PC-3 (cell line): ENCODE results near the gene TGFBR3. TPM values are rescaled to one million over a fixed set of nuclear protein-coding genes. Genes with fewer than 3 reads are reported as not detected.
"Not testable (repeated sequence)": the region's sequence is repeated elsewhere in the genome, so short reads cannot be mapped to it uniquely, and the experiment has no call there.

ENCODE experiments used
- ATAC-seq: fragments of 200-7000 bp; cut with Tn5 transposase; 2 replicates; pipeline ENCODE4 v1.9.1; 2020; ENCODE audit warnings: mild to moderate bottlenecking, moderate library complexity
- BruUV-seq: library from RNA; stranded (reverse); fragments of 400-500 nt; replicated peaks from 2 replicates; lab custom pipeline; 2021; lab: Mats Ljungman, UMichigan
- CTCF ChIA-PET: fragments of 300-600 bp; sonication (Branson Sonifier 250); formaldehyde crosslinking; loops from one replicate; lab custom pipeline; 2022; ENCODE audit warnings: antibody characterized with exemption; lab: Charles Lee
- POLR2A ChIA-PET: fragments of 300-600 bp; sonication (Branson Sonifier 250); formaldehyde crosslinking; loops from one replicate; lab custom pipeline; 2022; ENCODE audit warnings: antibody characterized with exemption; ENCODE audit not compliant: unreplicated experiment; lab: Charles Lee
- DNase-seq: peaks from one replicate; pipeline ENCODE4 v3.0.0-alpha.2; 2015
- H2AFZ ChIP-seq: fragments of 300-600 bp; sonication (generic); 2 replicates; pipeline ENCODE4 v1.6.0; 2016; ENCODE audit warnings: antibody characterized with exemption, low read length
- H3F3A ChIP-seq: fragments of 300-600 bp; sonication (generic); one replicate; pipeline ENCODE4 v1.6.0; 2017; ENCODE audit warnings: antibody characterized with exemption, low read length, control low read depth, mild to moderate bottlenecking; ENCODE audit not compliant: unreplicated experiment
- H3K27ac ChIP-seq: fragments of 300-600 bp; sonication (generic); 2 replicates; pipeline ENCODE4 v1.5.1; 2016; ENCODE audit warnings: mild to moderate bottlenecking, low read length
- H3K27me3 ChIP-seq: fragments of 300-600 bp; sonication (generic); 2 replicates; pipeline ENCODE4 v1.6.1; 2016; ENCODE audit warnings: low read length, mixed read lengths
- H3K36me3 ChIP-seq: fragments of 300-600 bp; sonication (generic); 2 replicates; pipeline ENCODE4 v1.6.1; 2016; ENCODE audit warnings: low read depth, mixed run types, low read length, mixed read lengths
- H3K4me1 ChIP-seq: fragments of 300-600 bp; sonication (generic); 2 replicates; pipeline ENCODE4 v1.5.1; 2016; ENCODE audit warnings: low read length; ENCODE audit not compliant: insufficient read depth
- H3K4me2 ChIP-seq: fragments of 300-600 bp; sonication (generic); 2 replicates; pipeline ENCODE4 v1.6.0; 2016; ENCODE audit warnings: low read length
- H3K4me3 ChIP-seq: fragments of 300-600 bp; sonication (generic); 2 replicates; pipeline ENCODE4 v1.5.1; 2016; ENCODE audit warnings: mild to moderate bottlenecking, low read length, mixed read lengths
- H3K79me2 ChIP-seq: fragments of 300-600 bp; sonication (generic); 2 replicates; pipeline ENCODE4 v1.6.1; 2017; ENCODE audit warnings: low read length, mixed read lengths
- H3K9ac ChIP-seq: fragments of 300-600 bp; sonication (generic); 2 replicates; pipeline ENCODE4 v1.6.0; 2016; ENCODE audit warnings: mild to moderate bottlenecking, low read length
- H3K9me2 ChIP-seq: fragments of 300-600 bp; sonication (generic); replicated peaks from 2 replicates; pipeline ENCODE4 v1.6.1; 2016; ENCODE audit warnings: mixed run types, low read length, mixed read lengths
- H3K9me3 ChIP-seq: fragments of 300-600 bp; sonication (generic); 2 replicates; pipeline ENCODE4 v1.6.1; 2016; ENCODE audit warnings: low read length, mixed read lengths
- H4K20me1 ChIP-seq: fragments of 300-600 bp; sonication (generic); 2 replicates; pipeline ENCODE4 v1.6.1; 2016; ENCODE audit warnings: low read length, mixed read lengths
- EZH2 ChIP-seq: fragments of 300-600 bp; sonication (generic); IDR thresholded peaks from one replicate; pipeline ENCODE4 v1.6.1; 2017; ENCODE audit warnings: antibody characterized with exemption, mild to moderate bottlenecking, low read length; ENCODE audit not compliant: unreplicated experiment
- EZH2phosphoT487 ChIP-seq: fragments of 300-600 bp; sonication (generic); IDR thresholded peaks from 2 replicates; pipeline ENCODE4 v1.6.1; 2018; ENCODE audit warnings: mild to moderate bottlenecking, antibody characterized with exemption, low read length, borderline replicate concordance
- intact Hi-C: fragments of 100-400 bp; cut with micrococcal nuclease; formaldehyde crosslinking; loops from 2 replicates; pipeline ENCODE4 v1.9.0; 2023
- total RNA-seq: library from RNA; depleted of rRNA; stranded (reverse); fragments of >200 nt; gene quantifications from 2 replicates; pipeline ENCODE4 v1.2.3, GENCODE V29; 2014
- TF ChIP-seq, protein P1 (sequence below): fragments of 300-600 bp; sonication (generic); conservative IDR thresholded peaks from 2 replicates; pipeline ENCODE4 v1.5.1; 2017; ENCODE audit warnings: antibody characterized with exemption, low read depth, mild to moderate bottlenecking, low read length

TGFBR3 gene
- total RNA-seq, 1 experiment from 2014 or later = 2.8 TPM

DNA sequence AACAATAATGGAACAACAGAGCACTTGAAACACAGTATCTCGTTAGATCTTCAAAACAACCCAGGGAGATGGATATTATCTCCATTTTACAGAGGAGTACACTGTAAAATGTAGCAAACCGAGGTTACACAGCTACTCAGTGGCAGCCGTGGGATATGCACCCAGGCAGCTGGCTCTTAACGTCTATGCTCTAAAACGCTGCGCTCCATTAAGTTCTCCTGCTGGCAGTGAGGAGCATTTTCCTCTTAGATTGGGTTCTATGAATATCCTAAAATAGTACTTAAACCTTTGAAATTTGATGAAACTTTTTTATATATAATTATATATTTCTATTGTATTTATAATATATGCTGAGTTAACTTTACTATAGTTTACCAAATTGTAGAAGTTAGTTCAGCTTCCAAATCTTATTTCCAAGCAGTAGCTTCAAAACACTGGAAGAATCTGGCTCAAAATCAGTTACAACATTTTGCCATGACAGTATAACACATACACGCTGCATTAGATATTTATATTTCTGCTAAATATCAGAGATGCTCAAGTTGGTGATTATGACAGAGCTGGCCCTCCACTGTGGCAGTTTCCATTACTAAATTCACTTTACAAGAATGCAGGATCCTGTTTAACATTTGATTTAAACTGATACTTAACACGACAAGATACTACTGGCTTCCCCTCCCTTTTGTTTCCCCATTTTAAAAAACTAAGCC, 49.5 kb downstream of the TGFBR3 start:
- no peaks in the 10 kb centered on the region for H3K4me1 ChIP-seq
- H2AFZ ChIP-seq = no peak overlapping the region
- H3K36me3 ChIP-seq = no peaks in the 10 kb centered on the region
- H3K79me2 ChIP-seq = no peaks in the 10 kb centered on the region
- no peak overlapping the region for H3K27ac ChIP-seq
- H3K27me3 ChIP-seq = no peaks in the 10 kb centered on the region
- H3K4me2 ChIP-seq = no peak overlapping the region
- intact Hi-C loops = no loop called here
- H4K20me1 ChIP-seq = no peaks in the 10 kb centered on the region
- no peaks in the 10 kb centered on the region for H3K9me3 ChIP-seq
- TF ChIP-seq, protein P1, sequence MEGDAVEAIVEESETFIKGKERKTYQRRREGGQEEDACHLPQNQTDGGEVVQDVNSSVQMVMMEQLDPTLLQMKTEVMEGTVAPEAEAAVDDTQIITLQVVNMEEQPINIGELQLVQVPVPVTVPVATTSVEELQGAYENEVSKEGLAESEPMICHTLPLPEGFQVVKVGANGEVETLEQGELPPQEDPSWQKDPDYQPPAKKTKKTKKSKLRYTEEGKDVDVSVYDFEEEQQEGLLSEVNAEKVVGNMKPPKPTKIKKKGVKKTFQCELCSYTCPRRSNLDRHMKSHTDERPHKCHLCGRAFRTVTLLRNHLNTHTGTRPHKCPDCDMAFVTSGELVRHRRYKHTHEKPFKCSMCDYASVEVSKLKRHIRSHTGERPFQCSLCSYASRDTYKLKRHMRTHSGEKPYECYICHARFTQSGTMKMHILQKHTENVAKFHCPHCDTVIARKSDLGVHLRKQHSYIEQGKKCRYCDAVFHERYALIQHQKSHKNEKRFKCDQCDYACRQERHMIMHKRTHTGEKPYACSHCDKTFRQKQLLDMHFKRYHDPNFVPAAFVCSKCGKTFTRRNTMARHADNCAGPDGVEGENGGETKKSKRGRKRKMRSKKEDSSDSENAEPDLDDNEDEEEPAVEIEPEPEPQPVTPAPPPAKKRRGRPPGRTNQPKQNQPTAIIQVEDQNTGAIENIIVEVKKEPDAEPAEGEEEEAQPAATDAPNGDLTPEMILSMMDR = no peak
- no peak for TF ChIP-seq EZH2
- TF ChIP-seq EZH2phosphoT487 = no peak
- POLR2A ChIA-PET = no interaction called here
- no peak for ATAC-seq
- no peaks in the 10 kb centered on the region for H3K9me2 ChIP-seq
- no peaks in the 10 kb centered on the region for H3F3A ChIP-seq
- no peak overlapping the region for H3K4me3 ChIP-seq
- DNase-seq = no peak
- BruUV-seq = no TSS peak
- no peak overlapping the region for H3K9ac ChIP-seq
- CTCF ChIA-PET = interaction anchor here (0.5 to 0.6 kb wide), 2 partner anchors 17 to 307 kb away, joined by 3 to 6 read pairs; no protein-coding TSS in a partner anchor

DNA sequence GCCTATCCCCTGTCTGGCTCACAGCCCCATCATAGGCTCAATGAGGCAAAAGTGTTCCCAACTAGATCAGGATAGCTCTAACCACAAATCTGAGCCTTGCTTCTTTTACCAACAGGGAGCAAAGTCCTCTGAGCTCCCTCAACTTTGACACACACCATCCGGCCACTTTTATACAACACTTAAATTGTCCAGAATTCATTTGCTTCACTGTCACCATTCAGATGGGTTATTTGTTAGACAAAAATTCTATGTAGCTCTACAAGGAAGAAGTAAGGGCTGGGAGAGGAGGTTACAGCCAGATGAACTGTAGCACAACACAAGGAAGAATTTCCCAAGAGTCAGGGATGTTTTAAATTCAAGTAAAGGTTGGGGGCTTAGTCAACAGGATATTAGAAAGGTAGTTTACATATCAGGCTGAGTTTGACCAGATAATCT, 50.8 kb downstream of the TGFBR3 start:
- Histone ChIP-seq H3K4me3 (no peak overlapping the region), H4K20me1 (no peaks in the 10 kb centered on the region), H3K4me1 (no peaks in the 10 kb centered on the region), H3K9ac (no peak overlapping the region), H3K9me3 (no peaks in the 10 kb centered on the region), H3K79me2 (no peaks in the 10 kb centered on the region), H3K27ac (no peak overlapping the region), H3K4me2 (no peak overlapping the region), H3K9me2 (no peaks in the 10 kb centered on the region), H3K36me3 (no peaks in the 10 kb centered on the region), H3K27me3 (no peaks in the 10 kb centered on the region), H2AFZ (no peak overlapping the region), H3F3A (no peaks in the 10 kb centered on the region)
- DNase-seq (no peak), ATAC-seq (no peak)
- no TSS peak for BruUV-seq
- no peak for TF ChIP-seq EZH2
- TF ChIP-seq, protein P1 = no peak
- no peak for TF ChIP-seq EZH2phosphoT487
- POLR2A ChIA-PET = no interaction called here
- CTCF ChIA-PET = no interaction called here
- intact Hi-C loops = no loop called here

DNA sequence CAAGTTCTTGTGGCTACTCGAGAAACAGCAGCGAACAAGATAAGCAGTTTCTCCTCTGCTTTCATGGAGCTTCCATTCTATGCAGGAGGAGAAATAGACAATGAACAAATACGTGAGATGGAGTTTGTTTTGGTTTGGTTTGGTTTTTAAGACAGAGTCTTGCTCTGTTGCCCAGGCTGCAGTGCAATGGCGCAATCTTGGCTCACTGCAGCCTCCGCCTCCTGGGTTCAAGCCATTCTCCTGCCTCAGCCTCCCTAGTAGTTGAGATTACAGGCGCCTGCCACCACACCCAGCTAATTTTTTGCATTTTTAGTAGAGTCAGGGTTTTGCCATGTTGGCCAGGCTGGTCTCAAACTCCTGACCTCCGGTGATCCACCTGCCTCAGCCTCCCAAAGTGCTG, 51.4 kb downstream of the TGFBR3 start:
- ATAC-seq, DNase-seq, H3K79me2 ChIP-seq, H3K9me2 ChIP-seq, H3F3A ChIP-seq, H3K36me3 ChIP-seq, BruUV-seq, H3K4me2 ChIP-seq, H3K4me3 ChIP-seq, H3K9me3 ChIP-seq, H3K27me3 ChIP-seq, H3K4me1 ChIP-seq, intact Hi-C loops, H2AFZ ChIP-seq, H4K20me1 ChIP-seq, CTCF ChIA-PET, POLR2A ChIA-PET, H3K9ac ChIP-seq, H3K27ac ChIP-seq: not testable (repeated sequence)
